ENCODE data around the gene EYA2. TPM values are rescaled to one million over a fixed set of nuclear protein-coding genes. Genes with fewer than 3 reads are reported as not detected.
A peak's percentile ranks its signal among the peaks of the same experiment; 100 is the strongest.

EYA2 gene
- total and polyA plus RNA-seq, 2 of the 4 experiments (the other 2 are of a cell fraction): 2.3 to 5.4 TPM

GRCh38 chr20:47175493-47175892 is 280.9 kb downstream of the EYA2 start:
- no peak for DNase-seq
- no peak overlapping the region for H3K56ac ChIP-seq (ENCODE audit: extremely low read depth, insufficient read depth, low read length)
- no peak overlapping the region for H3K4me2 ChIP-seq (ENCODE audit: low read depth, low read length)
- in situ Hi-C loops (cut with MboI; ENCODE audit: low sequenced_read_pairs) (no loop called here), dilution Hi-C loops (cut with HindIII; ENCODE audit: low sequenced_read_pairs, unreplicated experiment) (no loop called here), intact Hi-C loops (cut with micrococcal nuclease) (no loop called here)
- ChIA-PET CTCF (no interaction called here), POLR2A (ENCODE audit: unreplicated experiment) (no interaction called here)
- peaks cover 1% of the 10 kb centered on the region; the same call in 1 of the 2 replicates for H3K36me3 ChIP-seq (ENCODE audit: control insufficient read depth, insufficient read depth, low read length)
- no peak overlapping the region for H4K8ac ChIP-seq (ENCODE audit: low read depth in 2 of 2, low read length in 2 of 2)
- H3K27me3 ChIP-seq (ENCODE audit: control insufficient read depth, insufficient read depth, low read length): no peaks in the 10 kb centered on the region
- no peak for ATAC-seq (ENCODE audit: low read depth)
- H3K4me3 ChIP-seq (ENCODE audit: insufficient read depth, low read depth, low read length): no peak overlapping the region
- H4K20me1 ChIP-seq (ENCODE audit: insufficient read depth, low read length): no peaks in the 10 kb centered on the region
- H3K23ac ChIP-seq (ENCODE audit: low read depth, low read length): no peak overlapping the region
- H3K27ac ChIP-seq (ENCODE audit: insufficient read depth, low read length): no peak overlapping the region
- H3K14ac ChIP-seq (replicated peaks; ENCODE audit: low read depth, low read length): no peak overlapping the region
- no peak overlapping the region for H2AK5ac ChIP-seq (ENCODE audit: low read depth, low read length)
- no peak overlapping the region for H2BK20ac ChIP-seq (ENCODE audit: low read depth, low read length)
- H4K91ac ChIP-seq (ENCODE audit: insufficient read depth, low read depth, low read length): no peak overlapping the region
- WGBS, 2 experiments (ENCODE audit: extremely low coverage in 2 of 2, insufficient read length in 1 of 2): 50% methylated on average over 4 of the region's 6 CpGs; no CpG with 5 or more reads in 1 of the 2 experiments
- no TSS peak for BruUV-seq (replicated peaks)
- H2BK5ac ChIP-seq (ENCODE audit: low read depth, low read length, poor library complexity, severe bottlenecking): no peak overlapping the region
- H3K9me1 ChIP-seq (ENCODE audit: insufficient read depth, low read length): no peaks in the 10 kb centered on the region; the same call in 1 of the 2 replicates
- no peak overlapping the region for H2AK9ac ChIP-seq (replicated peaks; ENCODE audit: low read depth, low read length, poor library complexity)
- H2AFZ ChIP-seq (replicated peaks; ENCODE audit: low read length, poor library complexity): peak overlapping the region; percentile 12
- no peak overlapping the region for H3K9ac ChIP-seq (ENCODE audit: low read depth, low read length)
- H3K79me1 ChIP-seq (ENCODE audit: low read depth in 1 of 2, low read length in 2 of 2): no peaks in the 10 kb centered on the region
- no peak overlapping the region for H3K4ac ChIP-seq (ENCODE audit: low read depth, low read length)
- H4K5ac ChIP-seq (ENCODE audit: low read depth, low read length): no peak overlapping the region
- H2BK15ac ChIP-seq (ENCODE audit: low read depth, low read length): no peak overlapping the region
- TF ChIP-seq RFX5 (IDR thresholded peaks at IDR 0.05; ENCODE audit: low read depth, low read length) (no peak), FOS (IDR thresholded peaks at IDR 0.05; ENCODE audit: low read depth, low read length) (no peak), MXI1 (IDR thresholded peaks at IDR 0.05; ENCODE audit: borderline replicate concordance, low read depth, low read length) (no peak), USF2 (IDR thresholded peaks at IDR 0.05; ENCODE audit: low read depth, low read length) (no peak), RAD21 (IDR thresholded peaks at IDR 0.05; ENCODE audit: low read length) (no peak), POLR2A (IDR thresholded peaks at IDR 0.05; ENCODE audit: low read depth, low read length) (no peak), MAZ (IDR thresholded peaks at IDR 0.05; ENCODE audit: borderline replicate concordance, low read depth, low read length) (no peak), NFE2L2 (IDR thresholded peaks at IDR 0.05; ENCODE audit: low read depth, low read length) (no peak), MAFK (IDR thresholded peaks at IDR 0.05; ENCODE audit: low read depth, low read length) (no peak), CEBPB (IDR thresholded peaks at IDR 0.05; ENCODE audit: low read depth, low read length) (no peak), SMC3 (IDR thresholded peaks at IDR 0.05; ENCODE audit: low read depth, low read length) (no peak), CHD1 (IDR thresholded peaks at IDR 0.05; ENCODE audit: low read depth, low read length) (no peak)
- TF ChIP-seq, protein P1, sequence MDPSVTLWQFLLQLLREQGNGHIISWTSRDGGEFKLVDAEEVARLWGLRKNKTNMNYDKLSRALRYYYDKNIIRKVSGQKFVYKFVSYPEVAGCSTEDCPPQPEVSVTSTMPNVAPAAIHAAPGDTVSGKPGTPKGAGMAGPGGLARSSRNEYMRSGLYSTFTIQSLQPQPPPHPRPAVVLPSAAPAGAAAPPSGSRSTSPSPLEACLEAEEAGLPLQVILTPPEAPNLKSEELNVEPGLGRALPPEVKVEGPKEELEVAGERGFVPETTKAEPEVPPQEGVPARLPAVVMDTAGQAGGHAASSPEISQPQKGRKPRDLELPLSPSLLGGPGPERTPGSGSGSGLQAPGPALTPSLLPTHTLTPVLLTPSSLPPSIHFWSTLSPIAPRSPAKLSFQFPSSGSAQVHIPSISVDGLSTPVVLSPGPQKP (IDR thresholded peaks at IDR 0.05; ENCODE audit: borderline replicate concordance, low read depth, low read length): no peak
- peaks cover 3% of the 10 kb centered on the region; the same call in 1 of the 2 replicates for H3K4me1 ChIP-seq (ENCODE audit: control insufficient read depth, insufficient read depth, low read length)
- H3K9me3 ChIP-seq (ENCODE audit: control insufficient read depth, insufficient read depth, low read length): no peaks in the 10 kb centered on the region
- H3K18ac ChIP-seq (ENCODE audit: low read depth, low read length): no peak overlapping the region
- no peak overlapping the region for H2BK120ac ChIP-seq (ENCODE audit: low read depth, low read length)

Data from IMR-90 (cell line).